ENCODE results near the gene PGAP6.
A peak's percentile ranks its signal among the peaks of the same experiment; 100 is the strongest.

PGAP6 gene

GRCh38 chr16:386641-387156 is 4.9 kb upstream of the PGAP6 start:
- TF ChIP-seq, protein P1, sequence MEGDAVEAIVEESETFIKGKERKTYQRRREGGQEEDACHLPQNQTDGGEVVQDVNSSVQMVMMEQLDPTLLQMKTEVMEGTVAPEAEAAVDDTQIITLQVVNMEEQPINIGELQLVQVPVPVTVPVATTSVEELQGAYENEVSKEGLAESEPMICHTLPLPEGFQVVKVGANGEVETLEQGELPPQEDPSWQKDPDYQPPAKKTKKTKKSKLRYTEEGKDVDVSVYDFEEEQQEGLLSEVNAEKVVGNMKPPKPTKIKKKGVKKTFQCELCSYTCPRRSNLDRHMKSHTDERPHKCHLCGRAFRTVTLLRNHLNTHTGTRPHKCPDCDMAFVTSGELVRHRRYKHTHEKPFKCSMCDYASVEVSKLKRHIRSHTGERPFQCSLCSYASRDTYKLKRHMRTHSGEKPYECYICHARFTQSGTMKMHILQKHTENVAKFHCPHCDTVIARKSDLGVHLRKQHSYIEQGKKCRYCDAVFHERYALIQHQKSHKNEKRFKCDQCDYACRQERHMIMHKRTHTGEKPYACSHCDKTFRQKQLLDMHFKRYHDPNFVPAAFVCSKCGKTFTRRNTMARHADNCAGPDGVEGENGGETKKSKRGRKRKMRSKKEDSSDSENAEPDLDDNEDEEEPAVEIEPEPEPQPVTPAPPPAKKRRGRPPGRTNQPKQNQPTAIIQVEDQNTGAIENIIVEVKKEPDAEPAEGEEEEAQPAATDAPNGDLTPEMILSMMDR (conservative IDR thresholded peaks at IDR 0.05; ENCODE audit: low read depth) = no peak
- no peak for DNase-seq (ENCODE audit: low spot score)
- no peak overlapping the region for H3K27ac ChIP-seq
- POLR2A ChIA-PET (ENCODE audit: low non-redundant PET) = no interaction called here
- CTCF ChIA-PET = no interaction called here

- ChIA-PET CTCF (interaction anchor here (0.6 to 1.2 kb wide), 3 partner anchors 15 to 166 kb away, joined by 3 to 5 read pairs (median 3); no protein-coding TSS in a partner anchor), POLR2A (ENCODE audit: low non-redundant PET) (no interaction called here)
- peak overlapping the region; percentile 73 for H3K27ac ChIP-seq
- DNase-seq (ENCODE audit: low spot score) = no peak
- TF ChIP-seq, protein P1 (conservative IDR thresholded peaks at IDR 0.05; ENCODE audit: low read depth) = no peak
Observed at GRCh38 chr16:383326-384051, 1.7 kb upstream of the PGAP6 start.

- POLR2A ChIA-PET (ENCODE audit: low non-redundant PET) = no interaction called here
- DNase-seq (ENCODE audit: low spot score) = no peak
- TF ChIP-seq, protein P1 (conservative IDR thresholded peaks at IDR 0.05; ENCODE audit: low read depth) = no peak
- peak overlapping the region; percentile 73 for H3K27ac ChIP-seq
- CTCF ChIA-PET = no interaction called here
Observed at GRCh38 chr16:381012-381788, 578 bp downstream of the PGAP6 start.

DNA sequence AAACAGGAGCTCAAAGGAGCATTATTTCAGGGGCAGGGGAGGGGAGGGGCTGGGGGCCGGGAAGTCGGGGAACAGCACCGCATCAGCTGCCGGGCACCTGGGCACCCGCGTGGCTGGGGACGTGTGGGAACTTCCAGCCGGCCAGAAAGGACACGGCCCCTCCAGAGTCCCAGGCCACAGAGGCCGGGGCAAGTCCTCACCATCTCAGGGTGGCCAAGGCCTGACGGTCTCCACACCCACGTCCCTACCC is 1.1 kb downstream of the PGAP6 start:
- H3K27ac ChIP-seq = peak overlapping the region; percentile 73
- CTCF ChIA-PET = no interaction called here
- DNase-seq (ENCODE audit: low spot score) = no peak
- POLR2A ChIA-PET (ENCODE audit: low non-redundant PET) = no interaction called here
- TF ChIP-seq, protein P1 (conservative IDR thresholded peaks at IDR 0.05; ENCODE audit: low read depth) = no peak

- CTCF ChIA-PET = no interaction called here
- TF ChIP-seq, protein P1 (conservative IDR thresholded peaks at IDR 0.05; ENCODE audit: low read depth) = no peak
- peak overlapping the region; percentile 73 for H3K27ac ChIP-seq
- POLR2A ChIA-PET (ENCODE audit: low non-redundant PET) = no interaction called here
- no peak for DNase-seq (ENCODE audit: low spot score)
Observed at GRCh38 chr16:379961-380761, 1.6 kb downstream of the PGAP6 start.

All from RWPE1 (cell line).